GM21619 (cell line): ENCODE data around the gene CCDC186.

Source experiments
- ATAC-seq: cut with Tn5 transposase; IDR thresholded peaks from one replicate; pipeline ENCODE4 v1.9.1; 2021; ENCODE audit not compliant: unreplicated experiment

The CCDC186 gene

DNA sequence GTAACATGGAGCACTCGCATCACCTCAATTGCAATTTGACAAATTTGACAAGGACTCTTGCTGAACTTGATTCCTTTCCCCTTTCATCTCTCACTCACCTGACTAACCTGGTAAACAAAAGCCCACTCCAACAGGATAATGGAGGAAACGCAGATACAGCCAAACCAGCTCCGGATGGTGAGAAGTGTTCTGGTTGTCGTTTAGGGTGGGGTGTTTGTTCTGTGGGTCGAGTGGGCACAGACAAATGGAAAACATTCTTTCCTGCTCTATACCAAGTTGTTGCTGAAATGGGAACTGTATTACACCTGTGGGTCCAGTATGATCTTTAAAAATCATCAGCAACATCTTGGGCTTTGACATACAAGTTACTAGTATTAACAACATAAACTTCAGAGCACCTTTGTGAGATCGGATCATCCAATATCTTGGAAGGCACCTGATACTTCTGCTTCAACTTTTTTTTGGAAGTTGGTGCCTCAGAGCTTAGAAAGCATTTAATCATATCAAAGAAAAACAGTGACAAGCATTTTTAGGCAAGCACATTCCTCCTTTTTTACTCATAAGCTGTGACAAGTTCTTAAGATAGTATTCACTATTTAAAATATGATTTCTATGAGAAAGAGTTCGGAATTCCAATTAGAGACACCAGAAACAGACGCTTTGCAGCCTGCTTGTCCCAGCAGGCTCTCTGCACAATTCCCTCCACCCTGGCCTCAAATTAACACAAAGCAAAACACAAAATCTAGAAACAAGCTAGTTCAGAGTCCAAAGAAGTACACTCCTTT is 58.1 kb downstream of the CCDC186 start:
- ATAC-seq = no peak

DNA sequence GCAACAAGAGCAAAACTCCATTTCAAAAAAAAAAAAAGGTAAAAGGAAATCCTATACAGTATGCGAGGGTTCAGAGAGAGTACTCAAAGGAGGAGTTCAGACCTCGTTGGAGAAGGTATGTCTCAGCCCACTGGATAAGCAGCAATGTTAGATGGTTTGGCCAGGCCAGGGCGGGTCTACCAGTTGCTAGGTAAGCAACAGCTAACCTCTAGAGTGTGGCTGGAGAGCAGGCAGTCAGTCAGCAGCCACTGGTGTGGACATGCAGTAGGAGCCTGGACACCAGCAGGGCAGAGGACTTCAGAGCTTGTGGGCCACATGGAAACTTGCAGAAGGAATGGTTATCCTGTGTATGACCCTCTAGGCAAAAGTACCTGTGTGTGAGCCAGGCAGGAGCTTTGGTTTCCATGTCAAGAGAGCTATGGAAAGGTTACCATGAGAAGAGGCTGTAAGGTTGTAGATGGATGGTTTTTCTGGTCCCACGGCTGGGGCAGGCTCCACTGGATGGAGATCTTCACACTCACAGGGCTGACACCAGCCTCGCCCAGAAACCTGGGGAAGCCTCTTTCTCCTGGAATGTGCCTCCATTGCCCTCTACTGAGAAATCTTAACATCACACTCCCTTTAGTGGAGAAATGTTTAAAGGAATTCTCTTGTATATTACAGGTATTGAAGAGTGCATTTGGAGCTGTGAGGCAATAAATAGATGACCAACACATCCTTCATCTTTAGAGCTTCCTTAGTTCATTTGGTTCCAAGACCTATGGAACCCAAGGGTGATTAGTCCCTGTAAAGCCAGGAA is 63.6 kb downstream of the CCDC186 start:
- ATAC-seq = no peak

- no peak for ATAC-seq
These were observed 70.7 kb downstream of the CCDC186 start for GRCh38 chr10:114103284-114103683.

GRCh38 chr10:114102256-114102655 is 71.7 kb downstream of the CCDC186 start:
- no peak for ATAC-seq

GRCh38 chr10:114100848-114101741 is 72.9 kb downstream of the CCDC186 start:
- ATAC-seq = no peak

- no peak for ATAC-seq
These were observed 77.1 kb downstream of the CCDC186 start for GRCh38 chr10:114096864-114097263.

DNA sequence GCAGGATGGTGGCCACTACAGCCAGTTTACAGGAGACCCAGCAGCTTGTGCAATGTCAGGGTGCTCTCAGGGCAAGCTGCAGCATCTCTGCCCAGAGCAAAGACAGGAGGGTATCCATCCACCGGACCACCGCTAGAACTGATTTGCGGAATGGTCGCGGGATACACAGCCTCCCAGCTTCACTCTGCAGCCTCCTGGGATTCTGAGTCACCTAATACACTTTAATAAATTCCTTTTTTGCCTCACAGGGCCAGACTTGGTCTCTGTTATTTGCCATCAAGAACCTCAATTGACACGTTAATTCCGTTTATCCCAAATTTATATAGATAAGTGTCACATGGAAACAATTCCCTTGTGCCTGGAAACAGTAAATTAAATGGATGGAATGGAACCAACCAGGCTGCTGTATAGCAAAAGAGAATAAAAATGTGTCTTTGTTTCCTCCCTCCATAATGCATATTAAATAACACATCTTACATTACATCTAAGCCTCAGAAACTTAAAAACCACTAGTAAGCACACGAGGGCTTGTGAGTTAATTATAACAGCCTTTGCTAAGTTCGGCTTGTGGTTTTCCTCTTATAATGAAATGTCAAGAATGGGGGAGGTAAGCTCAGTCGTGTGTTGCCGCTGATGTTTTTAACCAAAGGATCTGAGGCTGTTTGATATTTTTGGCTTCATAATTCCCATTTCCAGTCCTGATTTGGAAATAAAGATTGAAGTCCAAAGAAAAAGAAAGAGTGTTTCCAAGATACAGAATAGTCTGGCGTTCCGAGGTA is 78.3 kb downstream of the CCDC186 start:
- peak; percentile 45 for ATAC-seq

DNA sequence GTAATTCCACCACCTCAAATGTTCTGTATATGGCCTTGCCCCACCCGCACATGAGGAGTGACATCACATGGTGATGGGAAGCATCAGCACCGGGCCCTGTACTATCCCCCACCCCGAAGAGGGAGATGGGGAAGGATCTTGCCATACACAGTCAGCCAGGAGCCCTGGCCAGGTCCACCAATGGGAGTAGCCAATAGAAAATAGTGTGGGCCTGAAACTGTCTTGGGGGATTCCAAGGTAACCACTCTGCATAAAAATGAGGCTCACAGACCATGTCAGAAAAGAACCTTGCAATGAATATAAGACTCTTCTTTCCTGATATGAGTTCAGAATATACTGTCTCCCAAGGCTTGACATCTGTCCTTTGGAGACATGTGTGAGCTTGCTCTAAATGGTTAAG is 79.2 kb downstream of the CCDC186 start:
- peak; percentile 37 for ATAC-seq

DNA sequence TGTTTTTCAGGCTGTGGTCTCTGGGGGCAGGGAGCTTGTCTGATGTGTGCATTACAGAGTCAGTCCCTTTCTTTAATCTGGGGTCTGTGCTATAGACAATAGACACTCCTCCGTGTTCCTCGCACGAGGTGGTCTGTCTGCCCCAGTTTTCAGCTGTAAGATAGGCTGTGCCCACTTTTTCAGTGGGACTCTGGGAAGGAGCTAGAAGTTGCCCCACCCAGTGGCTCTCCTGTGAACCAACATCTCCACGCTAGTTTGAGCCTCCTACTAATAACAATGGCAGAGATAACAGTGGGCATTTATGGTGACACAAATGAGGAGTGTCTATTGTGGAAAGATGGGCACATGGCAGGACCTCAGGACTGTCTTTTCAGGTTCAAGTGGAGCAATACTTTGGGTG is 86.3 kb downstream of the CCDC186 start:
- ATAC-seq = no peak

- no peak for ATAC-seq
These were observed 86.7 kb downstream of the CCDC186 start for GRCh38 chr10:114087255-114087654.

GRCh38 chr10:114084215-114084614 is 89.8 kb downstream of the CCDC186 start:
- ATAC-seq = no peak

GRCh38 chr10:114083040-114083439 is 91.0 kb downstream of the CCDC186 start:
- no peak for ATAC-seq

GRCh38 chr10:114081911-114082583 is 92.0 kb downstream of the CCDC186 start:
- ATAC-seq = no peak

DNA sequence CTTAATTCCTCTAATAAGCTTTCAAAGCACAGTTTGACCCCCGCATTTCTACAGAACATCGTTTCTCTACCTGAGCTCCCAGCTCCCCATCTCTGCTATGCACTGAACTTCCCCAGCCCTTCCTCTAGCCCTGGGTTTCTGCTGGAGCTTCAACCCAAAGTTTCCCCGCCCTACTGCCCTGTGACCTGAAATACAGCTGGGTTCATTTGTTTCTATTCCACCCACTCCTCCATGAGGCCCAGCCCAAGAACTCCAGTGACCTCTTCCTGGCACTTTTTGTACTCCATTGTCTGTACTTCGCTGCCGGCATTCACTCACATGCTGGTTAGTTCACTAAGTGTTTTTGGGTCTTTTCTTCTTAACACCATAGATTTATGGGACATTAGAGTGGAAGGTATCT is 94.6 kb downstream of the CCDC186 start:
- no peak for ATAC-seq

- no peak for ATAC-seq
These were observed 95.7 kb downstream of the CCDC186 start for GRCh38 chr10:114078346-114078745.

DNA sequence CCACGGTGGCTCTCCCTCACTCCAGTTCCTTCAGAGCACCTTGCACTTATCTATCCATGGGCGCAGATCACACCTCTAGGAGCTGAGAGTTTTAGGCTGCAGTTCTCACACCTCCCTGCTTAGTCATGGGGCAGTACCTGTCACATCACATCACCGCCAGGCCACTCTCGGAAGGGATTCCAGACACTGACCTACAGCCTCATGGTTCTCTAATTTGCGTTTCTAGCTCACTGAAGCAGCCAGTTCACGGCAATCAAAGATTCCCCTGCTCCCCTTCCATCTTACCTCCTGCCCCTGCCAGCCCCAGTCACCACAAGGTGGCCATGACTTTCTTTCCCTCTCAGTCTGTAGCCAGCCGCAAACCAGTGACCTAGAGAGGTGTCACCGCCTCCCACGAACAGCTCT is 96.2 kb downstream of the CCDC186 start:
- peak; percentile 76 for ATAC-seq

DNA sequence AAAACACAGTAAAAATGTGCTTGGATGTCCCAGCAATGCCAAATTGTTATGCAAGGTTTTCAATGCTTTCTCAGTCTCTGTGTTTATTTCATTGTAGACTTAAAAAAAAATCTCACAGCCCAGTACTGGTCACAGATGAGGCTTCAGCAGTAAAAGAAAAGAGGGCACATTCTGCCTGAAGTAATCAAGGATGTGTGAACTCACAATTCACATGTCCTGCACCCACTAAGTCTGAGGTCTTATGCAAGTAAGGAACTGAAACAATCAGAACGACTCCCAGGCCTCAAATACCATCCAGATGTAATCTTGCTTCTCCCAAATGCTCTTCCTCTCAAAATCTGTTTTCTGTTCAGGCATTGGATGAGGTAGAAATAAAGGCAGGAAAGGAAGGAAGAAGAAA is 96.7 kb downstream of the CCDC186 start:
- ATAC-seq = no peak

- ATAC-seq = no peak
These were observed 98.9 kb downstream of the CCDC186 start for GRCh38 chr10:114075093-114075492.

DNA sequence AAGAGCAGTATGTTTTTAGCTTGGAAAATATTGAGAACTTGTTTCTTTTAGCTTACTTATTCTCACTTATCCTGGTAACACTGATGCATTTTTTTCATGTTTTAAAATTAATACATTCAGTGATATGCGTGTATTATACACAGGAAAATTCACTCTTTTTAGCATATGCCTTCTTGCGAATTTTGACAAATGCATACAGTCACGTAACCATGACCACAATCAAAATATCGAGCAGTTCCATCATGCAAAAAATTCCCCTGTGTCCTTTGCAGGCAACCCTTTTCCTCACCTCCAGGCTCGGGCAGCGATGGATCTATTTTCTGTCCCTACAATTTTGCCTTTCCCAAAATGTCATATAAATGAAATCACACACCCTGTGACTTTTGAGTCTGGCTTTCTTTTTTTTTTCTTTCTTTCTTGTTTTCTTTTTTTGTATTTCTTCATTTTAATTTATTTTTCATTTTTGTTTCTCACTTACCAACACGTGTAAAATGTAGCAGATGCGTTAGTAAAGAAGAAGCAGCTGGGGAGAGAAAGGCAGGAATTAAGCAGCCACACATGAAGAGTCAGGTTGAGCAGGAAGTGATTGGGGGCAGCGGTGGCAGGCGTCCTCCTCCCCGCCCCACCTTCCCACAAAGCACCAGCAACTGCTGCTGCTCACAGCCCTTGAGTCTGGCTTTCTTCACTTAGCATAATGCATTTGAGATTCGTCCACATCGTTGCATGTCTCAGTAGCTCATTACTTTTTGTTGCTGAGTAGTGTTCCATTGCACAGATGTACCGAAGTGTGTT is 100.4 kb downstream of the CCDC186 start:
- ATAC-seq = peak; percentile 40
